CD4-positive, alpha-beta T cell (primary cell): ENCODE measurements around the gene DENND2C. TPM values are rescaled to one million over a fixed set of nuclear protein-coding genes. Genes with fewer than 3 reads are reported as not detected.

Experiments used
- ATAC-seq: fragments of 200-7000 bp; cut with Tn5 transposase; one replicate; pipeline ENCODE4 v1.10.0; 2022; ENCODE audit warnings: mild to moderate bottlenecking; ENCODE audit not compliant: poor library complexity
- CTCF ChIA-PET: fragments of 350-600 bp; sonication (Branson Sonifier 250); formaldehyde crosslinking; loops from one replicate; lab custom pipeline; 2021; ENCODE audit warnings: antibody characterized with exemption, inconsistent platforms; lab: Charles Lee
- POLR2A ChIA-PET: fragments of 350-600 bp; sonication (Branson Sonifier 250); formaldehyde crosslinking; loops from one replicate; lab custom pipeline; 2021; ENCODE audit warnings: antibody characterized with exemption, inconsistent platforms; lab: Charles Lee
- DNase-seq, 14 experiments: peaks; one replicate each; pipeline ENCODE4 v3.0.0-alpha.2; 2013 to 2020; ENCODE audit warnings: mixed read lengths in 2 of 14
- H3K27ac ChIP-seq, 2 donors: one replicate each; pipeline versions ENCODE4 v1.5.1 to v1.7.0; 2013; ENCODE audit warnings: low read length in 2 of 2, low read depth in 1 of 2, mild to moderate bottlenecking in 1 of 2
- H3K27me3 ChIP-seq, 2 experiments: 1 replicate in 1 of 2; 2 replicates in 1 of 2; pipeline versions ENCODE4 v1.6.1 to v1.7.0; 2013; ENCODE audit warnings: low read length in 2 of 2, control low read depth in 1 of 2, mild to moderate bottlenecking in 1 of 2, moderate library complexity in 1 of 2; ENCODE audit not compliant: insufficient read depth in 2 of 2, control insufficient read depth in 1 of 2
- H3K36me3 ChIP-seq: one replicate; pipeline ENCODE4 v1.6.1; 2013; ENCODE audit warnings: low read length, control low read depth; ENCODE audit not compliant: insufficient read depth
- H3K4me1 ChIP-seq: one replicate; pipeline ENCODE4 v1.6.1; 2013; ENCODE audit warnings: low read length, control low read depth; ENCODE audit not compliant: insufficient read depth
- H3K4me3 ChIP-seq: one replicate; pipeline ENCODE4 v1.5.1; 2013; ENCODE audit warnings: mild to moderate bottlenecking, low read length, moderate library complexity
- H3K9me3 ChIP-seq, 2 experiments: 1 replicate in 1 of 2; 2 replicates in 1 of 2; pipeline versions ENCODE4 v1.6.1 to v1.7.0; 2013; ENCODE audit warnings: low read length in 2 of 2, mild to moderate bottlenecking in 2 of 2, control low read depth in 1 of 2, moderate library complexity in 1 of 2; ENCODE audit not compliant: control insufficient read depth in 1 of 2, insufficient read depth in 1 of 2
- H3K27ac Mint-ChIP-seq: one replicate; pipeline ENCODE4 v1.8.0; 2020; ENCODE audit warnings: mixed read lengths
- H3K27me3 Mint-ChIP-seq: one replicate; pipeline ENCODE4 v1.8.0; 2021; ENCODE audit warnings: mixed read lengths
- H3K36me3 Mint-ChIP-seq: one replicate; pipeline ENCODE4 v1.8.0; 2021; ENCODE audit warnings: low read depth, mixed read lengths
- H3K4me1 Mint-ChIP-seq: one replicate; pipeline ENCODE4 v1.8.0; 2021; ENCODE audit warnings: low read depth, mixed read lengths
- H3K4me3 Mint-ChIP-seq: one replicate; pipeline ENCODE4 v1.8.0; 2020; ENCODE audit warnings: mild to moderate bottlenecking, mixed read lengths
- H3K9me3 Mint-ChIP-seq: one replicate; pipeline ENCODE4 v1.8.0; 2020; ENCODE audit warnings: mixed read lengths
- intact Hi-C, 2 experiments: fragments of 100-400 bp; cut with DNase I in 1 of 2; cut with micrococcal nuclease in 1 of 2; formaldehyde crosslinking; loops; one replicate each; pipeline versions ENCODE4 v1.15.1 to v1.9.0; 2023 to 2025; cut with DNase I, micrococcal nuclease
- total RNA-seq, 174 experiments: library from RNA in 2 of 174; stranded (reverse) in 2 of 174; gene quantifications; one replicate each; pipeline ENCODE4 v1.2.3 and lab custom pipeline; 2021 to 2026
- TF ChIP-seq, protein P1 (sequence below): fragments of 200-600 bp; IDR thresholded peaks from one replicate; pipeline ENCODE4 v1.8.0; 2022; ENCODE audit warnings: antibody characterized with exemption, mild to moderate bottlenecking

The DENND2C gene
- total RNA-seq, 2 experiments from 2014 or later = 1.6 to 2.0 TPM

DNA sequence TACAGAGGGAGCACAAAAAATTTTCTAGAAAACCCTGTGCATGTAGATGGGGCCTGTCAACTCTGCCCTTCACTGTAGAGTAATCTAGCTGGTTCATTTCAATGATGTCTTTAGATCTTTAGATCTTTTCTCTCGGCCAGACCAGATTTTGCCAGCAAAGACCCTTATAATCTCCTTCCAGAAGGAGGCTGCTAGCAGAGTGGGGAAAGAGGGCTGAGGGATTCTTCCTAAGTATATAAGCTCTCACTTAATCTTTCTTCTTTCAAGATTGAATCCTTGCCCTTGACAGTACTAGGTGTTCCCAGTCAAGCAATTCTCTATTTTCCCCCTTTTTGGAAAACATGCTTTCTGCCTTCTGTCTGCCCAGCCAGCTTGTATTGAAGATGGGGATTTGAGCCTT is 122.8 kb downstream of the DENND2C start:
- H3K27ac Mint-ChIP-seq = no peak overlapping the region
- no peak overlapping the region for H3K4me3 Mint-ChIP-seq
- no peak overlapping the region for H3K4me3 ChIP-seq
- H3K9me3 ChIP-seq = no peaks in the 10 kb centered on the region
- TF ChIP-seq, protein P1, sequence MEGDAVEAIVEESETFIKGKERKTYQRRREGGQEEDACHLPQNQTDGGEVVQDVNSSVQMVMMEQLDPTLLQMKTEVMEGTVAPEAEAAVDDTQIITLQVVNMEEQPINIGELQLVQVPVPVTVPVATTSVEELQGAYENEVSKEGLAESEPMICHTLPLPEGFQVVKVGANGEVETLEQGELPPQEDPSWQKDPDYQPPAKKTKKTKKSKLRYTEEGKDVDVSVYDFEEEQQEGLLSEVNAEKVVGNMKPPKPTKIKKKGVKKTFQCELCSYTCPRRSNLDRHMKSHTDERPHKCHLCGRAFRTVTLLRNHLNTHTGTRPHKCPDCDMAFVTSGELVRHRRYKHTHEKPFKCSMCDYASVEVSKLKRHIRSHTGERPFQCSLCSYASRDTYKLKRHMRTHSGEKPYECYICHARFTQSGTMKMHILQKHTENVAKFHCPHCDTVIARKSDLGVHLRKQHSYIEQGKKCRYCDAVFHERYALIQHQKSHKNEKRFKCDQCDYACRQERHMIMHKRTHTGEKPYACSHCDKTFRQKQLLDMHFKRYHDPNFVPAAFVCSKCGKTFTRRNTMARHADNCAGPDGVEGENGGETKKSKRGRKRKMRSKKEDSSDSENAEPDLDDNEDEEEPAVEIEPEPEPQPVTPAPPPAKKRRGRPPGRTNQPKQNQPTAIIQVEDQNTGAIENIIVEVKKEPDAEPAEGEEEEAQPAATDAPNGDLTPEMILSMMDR = no peak
- CTCF ChIA-PET = no interaction called here
- no peak for DNase-seq
- POLR2A ChIA-PET = no interaction called here
- no peaks in the 10 kb centered on the region for H3K36me3 Mint-ChIP-seq
- H3K36me3 ChIP-seq = no peaks in the 10 kb centered on the region
- H3K9me3 Mint-ChIP-seq = no peaks in the 10 kb centered on the region
- no peaks in the 10 kb centered on the region for H3K27me3 ChIP-seq
- H3K4me1 ChIP-seq = no peaks in the 10 kb centered on the region
- H3K27me3 Mint-ChIP-seq = peaks cover 4% of the 10 kb centered on the region
- no peak for ATAC-seq
- H3K4me1 Mint-ChIP-seq = no peaks in the 10 kb centered on the region
- intact Hi-C loops = no loop called here
- no peak overlapping the region for H3K27ac ChIP-seq

DNA sequence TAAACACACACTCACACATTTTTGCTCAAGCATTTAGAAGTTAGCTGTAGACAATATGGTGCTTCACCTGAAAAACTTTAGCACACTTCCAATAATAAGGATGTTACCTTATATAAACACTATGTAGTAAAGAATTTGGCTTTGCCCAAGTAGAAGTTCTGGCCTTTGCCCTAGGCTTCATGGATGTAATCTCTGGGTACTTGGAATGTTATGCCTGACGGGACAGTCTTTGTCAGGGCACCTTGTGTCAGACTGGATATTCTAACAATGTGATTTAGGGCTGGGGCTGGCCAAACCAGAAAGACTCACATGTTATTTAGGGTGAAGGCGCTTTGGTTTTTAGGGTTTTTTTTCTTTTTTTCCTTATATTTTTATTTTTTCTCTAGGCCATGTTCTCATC is 124.1 kb downstream of the DENND2C start:
- H3K27ac ChIP-seq = no peak overlapping the region
- H3K9me3 Mint-ChIP-seq = no peaks in the 10 kb centered on the region
- no peaks in the 10 kb centered on the region for H3K9me3 ChIP-seq
- no peak overlapping the region for H3K27ac Mint-ChIP-seq
- H3K27me3 Mint-ChIP-seq = peaks cover under 1% of the 10 kb centered on the region
- intact Hi-C loops = no loop called here
- no peaks in the 10 kb centered on the region for H3K36me3 Mint-ChIP-seq
- H3K27me3 ChIP-seq = no peaks in the 10 kb centered on the region
- ChIA-PET CTCF (no interaction called here), POLR2A (no interaction called here)
- no peaks in the 10 kb centered on the region for H3K4me1 ChIP-seq
- DNase-seq (no peak), ATAC-seq (no peak)
- no peaks in the 10 kb centered on the region for H3K36me3 ChIP-seq
- H3K4me3 ChIP-seq = no peak overlapping the region
- TF ChIP-seq, protein P1 = no peak
- no peak overlapping the region for H3K4me3 Mint-ChIP-seq
- no peaks in the 10 kb centered on the region for H3K4me1 Mint-ChIP-seq

DNA sequence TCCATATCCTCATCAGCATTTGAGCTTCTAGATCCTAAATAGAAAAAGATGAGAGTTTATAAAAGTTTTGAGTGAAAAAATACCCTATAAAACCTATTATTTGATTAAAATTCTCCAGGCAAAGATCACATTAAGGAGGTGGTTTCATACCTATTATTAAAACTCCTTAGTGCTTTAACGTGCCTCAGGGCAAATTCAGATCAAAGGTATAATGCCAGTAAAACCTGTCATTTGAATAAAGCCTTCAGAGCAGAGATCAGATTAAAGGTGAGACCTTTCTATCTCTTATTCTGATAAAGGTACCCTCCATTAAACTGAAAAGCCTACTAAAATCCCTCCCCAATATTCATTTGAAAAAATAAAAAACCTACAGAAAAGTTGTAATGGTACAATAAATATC is 124.5 kb downstream of the DENND2C start:
- ATAC-seq (no peak), DNase-seq (no peak)
- H3K36me3 ChIP-seq = no peaks in the 10 kb centered on the region
- intact Hi-C loops = no loop called here
- no peaks in the 10 kb centered on the region for H3K27me3 ChIP-seq
- CTCF ChIA-PET = no interaction called here
- TF ChIP-seq, protein P1 = no peak
- Mint-ChIP-seq H3K36me3 (no peaks in the 10 kb centered on the region), H3K9me3 (no peaks in the 10 kb centered on the region), H3K4me3 (no peak overlapping the region), H3K27ac (no peak overlapping the region), H3K4me1 (no peaks in the 10 kb centered on the region), H3K27me3 (no peaks in the 10 kb centered on the region)
- no peak overlapping the region for H3K4me3 ChIP-seq
- no peak overlapping the region for H3K27ac ChIP-seq
- no peaks in the 10 kb centered on the region for H3K9me3 ChIP-seq
- no peaks in the 10 kb centered on the region for H3K4me1 ChIP-seq
- POLR2A ChIA-PET = no interaction called here
